Activated CD8-positive, alpha-beta T cell treated with anti-CD3 and anti-CD28 coated beads, Interleukin-2, amount 10 ng/mL, durations not matched to agents 7 days and 5 days (primary cell): ENCODE measurements around the gene HOXD12. TPM values are rescaled to one million over a fixed set of nuclear protein-coding genes. Genes with fewer than 3 reads are reported as not detected.

Source experiments
- ATAC-seq: fragments of 150-1000 bp; cut with Tn5 transposase; one replicate; pipeline ENCODE4 v1.10.0; 2021; ENCODE audit warnings: moderate library complexity
- CTCF ChIA-PET: fragments of 350-600 bp; sonication (Branson Sonifier 250); formaldehyde crosslinking; loops from one replicate; lab custom pipeline; 2021; ENCODE audit warnings: antibody characterized with exemption; lab: Charles Lee
- POLR2A ChIA-PET: fragments of 350-600 bp; sonication (Branson Sonifier 250); formaldehyde crosslinking; loops from one replicate; lab custom pipeline; 2021; ENCODE audit warnings: antibody characterized with exemption; lab: Charles Lee
- DNase-seq: peaks from one replicate; pipeline ENCODE4 v3.0.0-alpha.2; 2020
- H3K27ac Mint-ChIP-seq: one replicate; pipeline ENCODE4 v1.8.0; 2021; ENCODE audit warnings: mild to moderate bottlenecking, mixed read lengths
- H3K27me3 Mint-ChIP-seq: one replicate; pipeline ENCODE4 v1.8.0; 2021; ENCODE audit warnings: low read depth, mixed read lengths
- H3K36me3 Mint-ChIP-seq: one replicate; pipeline ENCODE4 v1.8.0; 2021; ENCODE audit warnings: low read depth, mixed read lengths
- H3K4me1 Mint-ChIP-seq: one replicate; pipeline ENCODE4 v1.8.0; 2021; ENCODE audit warnings: low read depth, mixed read lengths
- H3K4me3 Mint-ChIP-seq: one replicate; pipeline ENCODE4 v1.8.0; 2021; ENCODE audit warnings: mild to moderate bottlenecking, mixed read lengths
- H3K9me3 Mint-ChIP-seq: one replicate; pipeline ENCODE4 v1.8.0; 2022; ENCODE audit warnings: mixed read lengths; ENCODE audit not compliant: insufficient read depth
- total RNA-seq, 2 experiments: library from RNA; stranded (reverse); gene quantifications; one replicate each; pipeline ENCODE4 v1.2.3, GENCODE V29; 2021

The HOXD12 gene
- total RNA-seq, 2 experiments from 2014 or later = not detected

- H3K36me3 Mint-ChIP-seq = peaks cover 23% of the 10 kb centered on the region
- DNase-seq = no peak
- peaks cover 7% of the 10 kb centered on the region for H3K9me3 Mint-ChIP-seq
- H3K27ac Mint-ChIP-seq = peak overlapping the region; percentile 22
- ChIA-PET CTCF (interaction anchor here (0.9 to 1.6 kb wide), 3 partner anchors 9 to 44 kb away, joined by 3 to 4 read pairs (median 4); no protein-coding TSS in a partner anchor), POLR2A (no interaction called here)
- no peak for ATAC-seq
- H3K4me1 Mint-ChIP-seq = peaks cover 15% of the 10 kb centered on the region
- peaks cover 78% of the 10 kb centered on the region for H3K27me3 Mint-ChIP-seq
- H3K4me3 Mint-ChIP-seq = peak overlapping the region; percentile 28
Observed at GRCh38 chr2:176082525-176082823, 17.1 kb upstream of the HOXD12 start.

- Mint-ChIP-seq H3K4me3 (peak overlapping the region; percentile 42), H3K27ac (peak overlapping the region; percentile 69), H3K36me3 (peaks cover 23% of the 10 kb centered on the region), H3K9me3 (peaks cover 7% of the 10 kb centered on the region), H3K4me1 (peaks cover 16% of the 10 kb centered on the region), H3K27me3 (peaks cover 83% of the 10 kb centered on the region)
- CTCF ChIA-PET = interaction anchor here (0.9 to 1.6 kb wide), 3 partner anchors 9 to 44 kb away, joined by 3 to 4 read pairs (median 4); no protein-coding TSS in a partner anchor
- POLR2A ChIA-PET = no interaction called here
- ATAC-seq = no peak
- DNase-seq = no peak
Observed at GRCh38 chr2:176082824-176083751, 16.5 kb upstream of the HOXD12 start.

GRCh38 chr2:176083796-176084261 lies 15.8 kb upstream of the HOXD12 start, which contains the start of gene EVX2:
EVX2 (minus strand) TSS chr2:176083962; CDS start chr2:176083776, 186 bp downstream.
- H3K9me3 Mint-ChIP-seq = peaks cover 7% of the 10 kb centered on the region
- DNase-seq (no peak), ATAC-seq (no peak)
- peak within 1 kb of the TSS; percentile 69 for H3K27ac Mint-ChIP-seq
- peak within 1 kb of the TSS; percentile 42 for H3K4me3 Mint-ChIP-seq
- peaks cover 19% of the 10 kb centered on the region for H3K4me1 Mint-ChIP-seq
- ChIA-PET POLR2A (no interaction called here), CTCF (no interaction called here)
- peaks cover 83% of the 10 kb centered on the region for H3K27me3 Mint-ChIP-seq
- peaks cover 23% of the 10 kb centered on the region for H3K36me3 Mint-ChIP-seq

- CTCF ChIA-PET = interaction anchor here (1.6 kb wide), 1 partner anchor 13 kb away, joined by 3 read pairs; no protein-coding TSS in a partner anchor
- DNase-seq (no peak), ATAC-seq (no peak)
- Mint-ChIP-seq H3K36me3 (peaks cover 17% of the 10 kb centered on the region), H3K27me3 (peaks cover 83% of the 10 kb centered on the region), H3K4me1 (peaks cover 11% of the 10 kb centered on the region), H3K9me3 (peaks cover 7% of the 10 kb centered on the region), H3K4me3 (no peak overlapping the region), H3K27ac (no peak overlapping the region)
- POLR2A ChIA-PET = interaction anchor here (0.9 kb wide), 1 partner anchor 77 kb away, joined by 3 read pairs; no protein-coding TSS in a partner anchor
Observed at GRCh38 chr2:176084611-176085119, 14.9 kb upstream of the HOXD12 start.

GRCh38 chr2:176085120-176085788 lies 14.3 kb upstream of the HOXD12 start:
- POLR2A ChIA-PET = interaction anchor here (0.9 kb wide), 1 partner anchor 76 kb away, joined by 3 read pairs; no protein-coding TSS in a partner anchor
- Mint-ChIP-seq H3K27me3 (peaks cover 89% of the 10 kb centered on the region), H3K36me3 (peaks cover 17% of the 10 kb centered on the region), H3K4me3 (no peak overlapping the region), H3K9me3 (peaks cover 7% of the 10 kb centered on the region), H3K4me1 (peaks cover 11% of the 10 kb centered on the region), H3K27ac (peak overlapping the region; percentile 34)
- CTCF ChIA-PET = interaction anchor here (0.8 to 1.6 kb wide), 4 partner anchors 9 to 36 kb away, joined by 3 to 6 read pairs (median 4); no protein-coding TSS in a partner anchor
- no peak for ATAC-seq
- DNase-seq = no peak

- no peak for DNase-seq
- ATAC-seq = no peak
- peaks cover 14% of the 10 kb centered on the region for H3K36me3 Mint-ChIP-seq
- no peak overlapping the region for H3K4me3 Mint-ChIP-seq
- H3K4me1 Mint-ChIP-seq = peaks cover 9% of the 10 kb centered on the region
- ChIA-PET CTCF (interaction anchor here (0.8 to 1.6 kb wide), 4 partner anchors 8 to 35 kb away, joined by 3 to 6 read pairs (median 4); no protein-coding TSS in a partner anchor), POLR2A (no interaction called here)
- peak overlapping the region; percentile 39 for H3K27ac Mint-ChIP-seq
- peaks cover 88% of the 10 kb centered on the region for H3K27me3 Mint-ChIP-seq
- H3K9me3 Mint-ChIP-seq = peaks cover 7% of the 10 kb centered on the region
Observed at GRCh38 chr2:176085861-176086771, 13.5 kb upstream of the HOXD12 start.

GRCh38 chr2:176087330-176088047 lies 12.1 kb upstream of the HOXD12 start:
- H3K36me3 Mint-ChIP-seq = peaks cover 9% of the 10 kb centered on the region
- peaks cover 10% of the 10 kb centered on the region for H3K4me1 Mint-ChIP-seq
- no peak overlapping the region for H3K4me3 Mint-ChIP-seq
- peaks cover 87% of the 10 kb centered on the region for H3K27me3 Mint-ChIP-seq
- DNase-seq = no peak
- ATAC-seq = no peak
- POLR2A ChIA-PET = no interaction called here
- peaks cover 7% of the 10 kb centered on the region for H3K9me3 Mint-ChIP-seq
- H3K27ac Mint-ChIP-seq = no peak overlapping the region
- CTCF ChIA-PET = interaction anchor here (1.7 to 2.2 kb wide), 4 partner anchors 10 to 722 kb away, joined by 3 to 8 read pairs (median 4); no protein-coding TSS in a partner anchor

GRCh38 chr2:176088048-176088936 lies 11.3 kb upstream of the HOXD12 start:
- Mint-ChIP-seq H3K4me1 (peaks cover 10% of the 10 kb centered on the region), H3K27ac (no peak overlapping the region), H3K27me3 (peaks cover 83% of the 10 kb centered on the region), H3K4me3 (peak overlapping the region; percentile 36), H3K9me3 (peaks cover 7% of the 10 kb centered on the region), H3K36me3 (peaks cover 6% of the 10 kb centered on the region)
- ChIA-PET CTCF (interaction anchor here (1.4 to 2.2 kb wide), 5 partner anchors 9 to 723 kb away, joined by 3 to 8 read pairs (median 3); no protein-coding TSS in a partner anchor), POLR2A (no interaction called here)
- ATAC-seq = no peak
- DNase-seq = no peak

GRCh38 chr2:176088937-176089842 lies 10.4 kb upstream of the HOXD12 start:
- POLR2A ChIA-PET = no interaction called here
- H3K9me3 Mint-ChIP-seq = no peaks in the 10 kb centered on the region

More at GRCh38 chr2:176088937-176089842, 10.4 kb upstream of the HOXD12 start:
- Mint-ChIP-seq H3K27ac (no peak overlapping the region), H3K27me3 (peaks cover 83% of the 10 kb centered on the region), H3K36me3 (peaks cover 3% of the 10 kb centered on the region), H3K4me3 (no peak overlapping the region), H3K4me1 (peaks cover 12% of the 10 kb centered on the region)
- CTCF ChIA-PET = interaction anchor here (1.3 to 2.2 kb wide), 6 partner anchors 8 to 724 kb away, joined by 3 to 8 read pairs (median 3); no protein-coding TSS in a partner anchor
- DNase-seq (no peak), ATAC-seq (no peak)
